GM12875 (cell line): ENCODE measurements around the gene TUBGCP6.

ENCODE experiments used
- H3K4me3 ChIP-seq: one replicate; pipeline ENCODE4 v1.5.1; 2011; ENCODE audit warnings: low read depth, low read length, control low read depth
- CTCF ChIP-seq: IDR thresholded peaks from 2 replicates; pipeline ENCODE4 v1.5.1; 2011; ENCODE audit warnings: low read depth, mild to moderate bottlenecking, control low read depth, inconsistent platforms, low read length, moderate library complexity, borderline replicate concordance; ENCODE audit not compliant: insufficient read depth

TUBGCP6 gene

GRCh38 chr22:50244420-50245213 is at the start of gene TUBGCP6:
Gene TUBGCP6, minus strand, starts transcription at chr22:50245023. Its CDS starts 564 bp downstream, at chr22:50244459.
- TF ChIP-seq CTCF = peak; percentile 35; the same call in 1 of the 2 replicates

GRCh38 chr22:50294319-50294656 is 49.5 kb upstream of the TUBGCP6 start:
- H3K4me3 ChIP-seq = no peak overlapping the region
- no peak for TF ChIP-seq CTCF

More at GRCh38 chr22:50244420-50245213, at the start of gene TUBGCP6:
- H3K4me3 ChIP-seq = peak within 1 kb of the TSS; percentile 87

GRCh38 chr22:50293441-50294318 is 48.9 kb upstream of the TUBGCP6 start:
- no peak for TF ChIP-seq CTCF
- H3K4me3 ChIP-seq = no peak overlapping the region

GRCh38 chr22:50292643-50293440 is 48.0 kb upstream of the TUBGCP6 start:
- H3K4me3 ChIP-seq = no peak overlapping the region
- no peak for TF ChIP-seq CTCF

- no peak overlapping the region for H3K4me3 ChIP-seq
- TF ChIP-seq CTCF = no peak
Measured at GRCh38 chr22:50289942-50290630, 45.3 kb upstream of the TUBGCP6 start.

GRCh38 chr22:50289151-50289941 is 44.5 kb upstream of the TUBGCP6 start:
- TF ChIP-seq CTCF = no peak

More at GRCh38 chr22:50289151-50289941, 44.5 kb upstream of the TUBGCP6 start:
- H3K4me3 ChIP-seq = no peak overlapping the region
